Liver (tissue), 9 donors: ENCODE data around the gene SCP2. TPM values are rescaled to one million over a fixed set of nuclear protein-coding genes. Genes with fewer than 3 reads are reported as not detected.

Source experiments
- DNase-seq: peaks from one replicate; pipeline ENCODE4 v3.0.0-alpha.2; 2017; ENCODE audit warnings: low spot score
- H3K27ac ChIP-seq, 2 donors: one replicate each; pipeline ENCODE4 v1.7.0; 2013; ENCODE audit warnings: inconsistent platforms in 2 of 2, low read length in 2 of 2, control low read depth in 1 of 2, low read depth in 1 of 2, mild to moderate bottlenecking in 1 of 2
- H3K27me3 ChIP-seq, 4 donors: one replicate each; pipeline versions ENCODE4 v1.6.1 to v1.7.0; 2013; ENCODE audit warnings: low read length in 3 of 4, inconsistent platforms in 1 of 4, mild to moderate bottlenecking in 1 of 4, moderate library complexity in 1 of 4; ENCODE audit not compliant: control insufficient read depth in 4 of 4, insufficient read depth in 4 of 4
- H3K36me3 ChIP-seq, 4 donors: one replicate each; pipeline versions ENCODE4 v1.6.1 to v1.7.0; 2013; ENCODE audit warnings: low read length in 3 of 4, mild to moderate bottlenecking in 3 of 4, low read depth in 1 of 4, moderate library complexity in 1 of 4; ENCODE audit not compliant: control insufficient read depth in 4 of 4, insufficient read depth in 3 of 4
- H3K4me1 ChIP-seq, 4 donors: one replicate each; pipeline versions ENCODE4 v1.6.1 to v1.7.0; 2013; ENCODE audit warnings: low read length in 3 of 4, mild to moderate bottlenecking in 3 of 4, moderate library complexity in 1 of 4; ENCODE audit not compliant: control insufficient read depth in 4 of 4, insufficient read depth in 4 of 4
- H3K4me3 ChIP-seq, 3 donors: one replicate each; pipeline versions ENCODE4 v1.6.1 to v1.7.0; 2013; ENCODE audit warnings: low read length in 3 of 3, control low read depth in 1 of 3, low read depth in 1 of 3, mild to moderate bottlenecking in 1 of 3
- H3K9ac ChIP-seq, 2 donors: one replicate each; pipeline ENCODE4 v1.7.0; 2013; ENCODE audit warnings: low read length in 2 of 2, mild to moderate bottlenecking in 2 of 2, moderate library complexity in 2 of 2, control low read depth in 1 of 2, low read depth in 1 of 2
- H3K9me3 ChIP-seq, 4 donors: one replicate each; pipeline versions ENCODE4 v1.6.1 to v1.7.0; 2013; ENCODE audit warnings: low read length in 3 of 4; ENCODE audit not compliant: control insufficient read depth in 4 of 4
- FOXA1 ChIP-seq: IDR thresholded peaks from 2 replicates; pipeline ENCODE4 v1.6.1; 2016; ENCODE audit warnings: antibody characterized with exemption
- FOXA2 ChIP-seq: IDR thresholded peaks from 2 replicates; pipeline ENCODE4 v1.6.1; 2016; ENCODE audit warnings: antibody characterized with exemption
- HNF4A ChIP-seq, 2 donors: conservative IDR thresholded peaks; 2 replicates each; pipeline ENCODE4 v1.6.1; 2016; ENCODE audit warnings: antibody characterized with exemption in 2 of 2, mild to moderate bottlenecking in 2 of 2
- HNF4G ChIP-seq: IDR thresholded peaks from 2 replicates; pipeline ENCODE4 v1.6.1; 2016; ENCODE audit warnings: antibody characterized with exemption
- JUND ChIP-seq, 2 donors: IDR thresholded peaks; 2 replicates each; pipeline ENCODE4 v1.6.1; 2016; ENCODE audit warnings: antibody characterized with exemption in 2 of 2
- NR2F2 ChIP-seq: IDR thresholded peaks from 2 replicates; pipeline ENCODE4 v1.6.1; 2016; ENCODE audit warnings: antibody characterized with exemption
- RAD21 ChIP-seq, 2 donors: IDR thresholded peaks; 2 replicates each; pipeline ENCODE4 v1.6.1; 2016; ENCODE audit warnings: antibody characterized with exemption in 2 of 2, mild to moderate bottlenecking in 2 of 2
- SP1 ChIP-seq: IDR thresholded peaks from 2 replicates; pipeline ENCODE4 v1.6.1; 2018; ENCODE audit warnings: antibody characterized with exemption, mild to moderate bottlenecking
- TAF1 ChIP-seq: conservative IDR thresholded peaks from 2 replicates; pipeline ENCODE4 v1.6.1; 2016; ENCODE audit warnings: antibody characterized with exemption, mild to moderate bottlenecking
- YY1 ChIP-seq: IDR thresholded peaks from 2 replicates; pipeline ENCODE4 v1.6.1; 2016; ENCODE audit warnings: antibody characterized with exemption, mild to moderate bottlenecking
- WGBS: extraction: QIAGEN DNeasy Blood & Tissue Kit; methylation state at CpG from one replicate; pipeline ENCODE4 v1.1.7; 2013; 5-methylcytosine and 5-hydroxymethylcytosine counted together
- polyA plus RNA-seq, 2 donors: library from polyadenylated mRNA; stranded (reverse) in 1 of 2; unstranded in 1 of 2; fragments of 200-250 nt in 1 of 2; fragments of >200 nt in 1 of 2; fragmentation: Nextera tagmentation in 1 of 2; extraction: Ambion mirVana in 1 of 2; gene quantifications; one replicate each; pipeline versions ENCODE4 v1.2.1 to v1.2.3, GENCODE V29; 2013 to 2015
- total RNA-seq, 2 donors: library from RNA; depleted of rRNA; stranded (reverse); fragments of >200 nt; gene quantifications; one replicate each; pipeline ENCODE4 v1.2.3, GENCODE V29; 2014
- TF ChIP-seq, protein P1 (sequence below): IDR thresholded peaks from 2 replicates; pipeline ENCODE4 v1.6.1; 2016; ENCODE audit warnings: antibody characterized with exemption, mild to moderate bottlenecking
- TF ChIP-seq, protein P2 (sequence below): IDR thresholded peaks from 2 replicates; pipeline ENCODE4 v1.6.1; 2016; ENCODE audit warnings: antibody characterized with exemption
- TF ChIP-seq, protein P3 (sequence below): IDR thresholded peaks from 2 replicates; pipeline ENCODE4 v1.6.1; 2016; ENCODE audit warnings: antibody characterized with exemption
- TF ChIP-seq, protein P4 (sequence below): fragments of 150-350 bp; IDR thresholded peaks from 2 replicates; pipeline ENCODE4 v1.5.1; 2017; ENCODE audit warnings: improper control_type of control experiment, low read depth, low read length; ENCODE audit not compliant: missing input control
- TF ChIP-seq, protein P5 (sequence below): IDR thresholded peaks from 2 replicates; pipeline ENCODE4 v1.6.1; 2016; ENCODE audit warnings: antibody characterized with exemption
- donor health status: healthy.
- donor health status: healthy.
- donor health status: healthy.
- donor health status: healthy.
- donor health status: healthy.

Gene SCP2
- total and polyA plus RNA-seq, 4 donors: 122 to 811 (median 529) TPM

DNA sequence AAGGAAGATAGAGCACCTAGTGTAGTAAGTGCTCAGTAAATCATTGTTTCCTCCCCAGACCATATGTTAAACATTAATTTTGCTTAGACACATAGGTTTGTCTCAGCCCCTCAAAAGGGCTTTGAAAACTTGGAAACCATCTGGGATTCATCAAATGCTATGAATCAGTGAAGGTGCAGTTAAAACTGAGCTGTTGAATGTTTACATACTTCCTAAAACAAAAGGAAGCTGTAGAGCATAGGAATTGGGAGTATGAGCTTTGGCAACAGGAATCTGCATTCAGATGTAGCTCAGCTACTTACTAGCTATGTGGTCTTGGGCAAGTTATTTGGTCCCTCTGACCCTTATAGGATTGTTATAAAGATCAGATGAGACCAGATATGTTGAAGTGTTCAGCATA is 116.2 kb downstream of the SCP2 start (continued):
- TF ChIP-seq, protein P1, sequence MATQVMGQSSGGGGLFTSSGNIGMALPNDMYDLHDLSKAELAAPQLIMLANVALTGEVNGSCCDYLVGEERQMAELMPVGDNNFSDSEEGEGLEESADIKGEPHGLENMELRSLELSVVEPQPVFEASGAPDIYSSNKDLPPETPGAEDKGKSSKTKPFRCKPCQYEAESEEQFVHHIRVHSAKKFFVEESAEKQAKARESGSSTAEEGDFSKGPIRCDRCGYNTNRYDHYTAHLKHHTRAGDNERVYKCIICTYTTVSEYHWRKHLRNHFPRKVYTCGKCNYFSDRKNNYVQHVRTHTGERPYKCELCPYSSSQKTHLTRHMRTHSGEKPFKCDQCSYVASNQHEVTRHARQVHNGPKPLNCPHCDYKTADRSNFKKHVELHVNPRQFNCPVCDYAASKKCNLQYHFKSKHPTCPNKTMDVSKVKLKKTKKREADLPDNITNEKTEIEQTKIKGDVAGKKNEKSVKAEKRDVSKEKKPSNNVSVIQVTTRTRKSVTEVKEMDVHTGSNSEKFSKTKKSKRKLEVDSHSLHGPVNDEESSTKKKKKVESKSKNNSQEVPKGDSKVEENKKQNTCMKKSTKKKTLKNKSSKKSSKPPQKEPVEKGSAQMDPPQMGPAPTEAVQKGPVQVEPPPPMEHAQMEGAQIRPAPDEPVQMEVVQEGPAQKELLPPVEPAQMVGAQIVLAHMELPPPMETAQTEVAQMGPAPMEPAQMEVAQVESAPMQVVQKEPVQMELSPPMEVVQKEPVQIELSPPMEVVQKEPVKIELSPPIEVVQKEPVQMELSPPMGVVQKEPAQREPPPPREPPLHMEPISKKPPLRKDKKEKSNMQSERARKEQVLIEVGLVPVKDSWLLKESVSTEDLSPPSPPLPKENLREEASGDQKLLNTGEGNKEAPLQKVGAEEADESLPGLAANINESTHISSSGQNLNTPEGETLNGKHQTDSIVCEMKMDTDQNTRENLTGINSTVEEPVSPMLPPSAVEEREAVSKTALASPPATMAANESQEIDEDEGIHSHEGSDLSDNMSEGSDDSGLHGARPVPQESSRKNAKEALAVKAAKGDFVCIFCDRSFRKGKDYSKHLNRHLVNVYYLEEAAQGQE: no peak

DNA sequence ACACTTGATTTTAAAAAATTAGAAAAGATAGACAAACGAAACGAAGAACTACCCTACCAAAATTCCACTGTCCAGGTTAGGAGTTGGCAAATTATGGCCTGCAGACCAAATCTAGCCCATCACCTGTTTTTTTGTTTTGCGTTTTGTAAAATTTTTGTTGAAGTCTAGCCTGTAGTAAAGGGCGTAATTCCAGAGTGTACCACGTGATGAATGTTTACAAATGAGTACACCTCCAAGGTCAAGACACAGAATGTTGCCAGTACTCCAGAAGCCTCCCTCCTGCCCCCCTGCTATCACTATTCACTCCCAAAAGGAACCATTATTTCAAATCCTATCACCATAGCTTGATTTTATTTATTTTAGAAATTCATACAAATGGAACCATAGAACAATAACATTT is 117.8 kb downstream of the SCP2 start:
- TF ChIP-seq, protein P2, sequence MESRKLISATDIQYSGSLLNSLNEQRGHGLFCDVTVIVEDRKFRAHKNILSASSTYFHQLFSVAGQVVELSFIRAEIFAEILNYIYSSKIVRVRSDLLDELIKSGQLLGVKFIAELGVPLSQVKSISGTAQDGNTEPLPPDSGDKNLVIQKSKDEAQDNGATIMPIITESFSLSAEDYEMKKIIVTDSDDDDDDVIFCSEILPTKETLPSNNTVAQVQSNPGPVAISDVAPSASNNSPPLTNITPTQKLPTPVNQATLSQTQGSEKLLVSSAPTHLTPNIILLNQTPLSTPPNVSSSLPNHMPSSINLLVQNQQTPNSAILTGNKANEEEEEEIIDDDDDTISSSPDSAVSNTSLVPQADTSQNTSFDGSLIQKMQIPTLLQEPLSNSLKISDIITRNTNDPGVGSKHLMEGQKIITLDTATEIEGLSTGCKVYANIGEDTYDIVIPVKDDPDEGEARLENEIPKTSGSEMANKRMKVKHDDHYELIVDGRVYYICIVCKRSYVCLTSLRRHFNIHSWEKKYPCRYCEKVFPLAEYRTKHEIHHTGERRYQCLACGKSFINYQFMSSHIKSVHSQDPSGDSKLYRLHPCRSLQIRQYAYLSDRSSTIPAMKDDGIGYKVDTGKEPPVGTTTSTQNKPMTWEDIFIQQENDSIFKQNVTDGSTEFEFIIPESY: no peak
- TF ChIP-seq, protein P3, sequence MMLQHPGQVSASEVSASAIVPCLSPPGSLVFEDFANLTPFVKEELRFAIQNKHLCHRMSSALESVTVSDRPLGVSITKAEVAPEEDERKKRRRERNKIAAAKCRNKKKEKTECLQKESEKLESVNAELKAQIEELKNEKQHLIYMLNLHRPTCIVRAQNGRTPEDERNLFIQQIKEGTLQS: no peak
- no peak for TF ChIP-seq HNF4A (conservative IDR thresholded peaks at IDR 0.05)
- TF ChIP-seq FOXA2: no peak
- TF ChIP-seq NR2F2: no peak
- TF ChIP-seq HNF4G: no peak
- TF ChIP-seq SP1: no peak
- TF ChIP-seq YY1: no peak
- no peak for TF ChIP-seq RAD21 (IDR thresholded peaks at IDR 0.05)
- TF ChIP-seq, protein P4, sequence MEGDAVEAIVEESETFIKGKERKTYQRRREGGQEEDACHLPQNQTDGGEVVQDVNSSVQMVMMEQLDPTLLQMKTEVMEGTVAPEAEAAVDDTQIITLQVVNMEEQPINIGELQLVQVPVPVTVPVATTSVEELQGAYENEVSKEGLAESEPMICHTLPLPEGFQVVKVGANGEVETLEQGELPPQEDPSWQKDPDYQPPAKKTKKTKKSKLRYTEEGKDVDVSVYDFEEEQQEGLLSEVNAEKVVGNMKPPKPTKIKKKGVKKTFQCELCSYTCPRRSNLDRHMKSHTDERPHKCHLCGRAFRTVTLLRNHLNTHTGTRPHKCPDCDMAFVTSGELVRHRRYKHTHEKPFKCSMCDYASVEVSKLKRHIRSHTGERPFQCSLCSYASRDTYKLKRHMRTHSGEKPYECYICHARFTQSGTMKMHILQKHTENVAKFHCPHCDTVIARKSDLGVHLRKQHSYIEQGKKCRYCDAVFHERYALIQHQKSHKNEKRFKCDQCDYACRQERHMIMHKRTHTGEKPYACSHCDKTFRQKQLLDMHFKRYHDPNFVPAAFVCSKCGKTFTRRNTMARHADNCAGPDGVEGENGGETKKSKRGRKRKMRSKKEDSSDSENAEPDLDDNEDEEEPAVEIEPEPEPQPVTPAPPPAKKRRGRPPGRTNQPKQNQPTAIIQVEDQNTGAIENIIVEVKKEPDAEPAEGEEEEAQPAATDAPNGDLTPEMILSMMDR: no peak
- TF ChIP-seq, protein P1: no peak
- no peak for TF ChIP-seq TAF1
- TF ChIP-seq FOXA1: no peak
- TF ChIP-seq, protein P5, sequence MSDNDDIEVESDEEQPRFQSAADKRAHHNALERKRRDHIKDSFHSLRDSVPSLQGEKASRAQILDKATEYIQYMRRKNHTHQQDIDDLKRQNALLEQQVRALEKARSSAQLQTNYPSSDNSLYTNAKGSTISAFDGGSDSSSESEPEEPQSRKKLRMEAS: no peak
- TF ChIP-seq JUND (IDR thresholded peaks at IDR 0.05): no peak
- peaks cover 1 to 9% (median 3%) of the 10 kb centered on the region in 4 donors for H3K4me1 ChIP-seq

More for the DNA sequence above, 117.8 kb downstream of the SCP2 start:
- Histone ChIP-seq H3K9me3 (no peaks in the 10 kb centered on the region), H3K9ac (no peak overlapping the region), H3K27ac (no peak overlapping the region), H3K4me3 (no peak overlapping the region), H3K27me3 (no peaks in the 10 kb centered on the region), H3K36me3 (peaks cover 8 to 53% (median 48%) of the 10 kb centered on the region in 4 donors)
- 85% methylated on average over 5 of the region's 5 CpGs for whole genome bisulfite sequencing
- DNase-seq: no peak
